ENCODE measurements around the gene CCRL2.
"Not testable (repeated sequence)": the region's sequence is repeated elsewhere in the genome, so short reads cannot be mapped to it uniquely, and the experiment has no call there.

CCRL2 gene

GRCh38 chr3:46405301-46406019 is 1.6 kb upstream of the CCRL2 start:
- DNase-seq: no peak

- no peak for DNase-seq
Observed at GRCh38 chr3:46406443-46406787, 644 bp upstream of the CCRL2 start.

GRCh38 chr3:46407970-46408369 is 911 bp downstream of the CCRL2 start:
- DNase-seq: no peak

GRCh38 chr3:46408853-46409252 is 1.8 kb downstream of the CCRL2 start:
- DNase-seq: no peak

DNA sequence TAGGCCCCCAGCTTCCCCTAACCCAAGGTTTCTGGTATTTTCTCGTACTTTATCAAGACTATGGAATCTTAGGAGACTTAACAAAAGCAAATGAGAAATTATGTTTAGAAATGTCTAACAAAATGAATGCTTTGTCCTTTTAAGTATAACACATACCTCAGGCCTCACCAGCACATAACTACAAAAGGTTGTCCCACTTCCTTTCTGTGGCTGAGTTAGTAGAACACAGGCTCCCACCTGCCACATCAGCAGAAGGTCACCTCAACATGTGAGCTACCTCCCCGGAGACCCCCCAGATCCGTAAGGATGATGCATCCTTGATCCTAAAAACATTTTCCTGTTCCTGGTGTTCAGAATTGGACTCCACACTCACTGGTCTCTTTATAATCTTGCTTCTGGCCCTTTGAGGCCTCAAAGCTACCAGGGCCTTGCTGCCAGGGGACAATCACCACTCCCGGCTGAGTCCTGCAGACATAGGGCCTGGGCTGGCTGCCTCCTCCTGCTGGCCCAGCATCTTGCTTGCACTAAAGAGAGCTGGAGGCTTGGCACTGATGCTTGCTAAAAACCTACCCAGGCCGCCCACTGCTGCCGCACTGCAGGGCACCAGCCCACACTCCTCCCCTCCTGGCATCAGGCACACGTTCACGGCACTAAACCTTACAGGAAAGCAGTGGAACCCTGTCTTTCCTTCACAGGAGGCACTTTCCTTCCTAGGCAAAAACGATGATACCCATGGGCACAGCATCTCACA is 2.9 kb downstream of the CCRL2 start:
- no peak for DNase-seq

DNA sequence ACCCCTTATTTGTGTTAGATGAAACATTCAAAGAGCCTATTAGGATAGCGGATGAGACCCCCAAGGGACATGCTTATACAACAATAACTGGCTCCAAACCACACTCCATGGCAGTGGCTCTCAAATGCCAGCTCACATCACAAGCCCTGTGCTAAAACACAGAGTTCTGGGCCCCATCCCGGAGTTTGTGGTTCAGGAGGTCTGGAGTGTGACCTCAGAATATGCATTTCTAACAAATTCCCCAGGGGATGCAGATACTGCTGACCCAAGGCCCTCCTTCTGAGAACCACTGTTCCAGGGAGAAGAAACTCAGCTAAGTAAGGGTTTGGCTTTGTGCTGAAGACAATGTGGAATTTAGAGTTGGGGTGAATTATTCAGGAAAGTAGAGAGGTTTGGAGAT is 3.6 kb downstream of the CCRL2 start:
- DNase-seq: no peak

GRCh38 chr3:46411271-46411670 is 4.2 kb downstream of the CCRL2 start:
- no peak for DNase-seq

GRCh38 chr3:46412786-46413298 is 5.8 kb downstream of the CCRL2 start:
- DNase-seq: no peak

- no peak for DNase-seq
Observed at GRCh38 chr3:46413951-46414350, 6.9 kb downstream of the CCRL2 start.

GRCh38 chr3:46414739-46415138 is 7.7 kb downstream of the CCRL2 start:
- DNase-seq: no peak

GRCh38 chr3:46416125-46416810 is 9.2 kb downstream of the CCRL2 start:
- DNase-seq: no peak

DNA sequence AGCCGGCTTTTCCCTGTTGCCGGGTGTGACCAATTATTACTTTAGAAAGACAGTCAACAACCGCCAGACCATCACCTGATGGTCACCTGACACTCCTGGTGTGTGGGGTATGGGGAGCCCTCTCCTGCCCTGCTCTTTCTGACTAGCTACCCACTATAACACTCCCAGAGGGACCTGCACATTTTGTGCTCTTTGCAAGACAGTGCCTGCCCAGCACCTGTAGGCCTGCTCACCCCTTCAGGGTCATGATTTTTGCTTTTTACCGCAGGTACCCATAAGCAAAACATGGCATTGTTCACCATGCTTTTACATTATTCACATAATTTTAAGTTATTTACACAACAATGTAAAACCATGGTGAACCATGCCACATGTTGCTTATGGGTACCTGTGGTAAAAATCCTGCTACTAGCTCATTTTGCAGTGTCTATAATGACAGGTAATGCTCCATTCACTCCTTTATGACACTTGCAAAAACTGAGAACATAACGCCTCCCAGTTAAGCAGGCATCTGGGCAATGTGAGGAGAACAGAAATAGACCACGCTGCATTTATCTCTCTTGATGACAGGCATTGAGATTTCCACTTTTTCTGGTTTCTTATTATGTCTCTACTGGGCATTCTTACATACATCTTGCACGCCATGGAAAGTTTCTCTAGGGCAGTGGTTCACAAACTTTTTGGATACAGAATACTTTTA is 9.9 kb downstream of the CCRL2 start:
- no peak for DNase-seq

- no peak for DNase-seq
Observed at GRCh38 chr3:46417841-46418611, 11.0 kb downstream of the CCRL2 start.

GRCh38 chr3:46419816-46420215 is 12.8 kb downstream of the CCRL2 start:
- no peak for DNase-seq

GRCh38 chr3:46420931-46421330 is 13.9 kb downstream of the CCRL2 start:
- no peak for DNase-seq

GRCh38 chr3:46422617-46423016 is 15.6 kb downstream of the CCRL2 start:
- no peak for DNase-seq

- DNase-seq: no peak
Observed at GRCh38 chr3:46423588-46423987, 16.5 kb downstream of the CCRL2 start.

- not testable (repeated sequence) for DNase-seq
Observed at GRCh38 chr3:46426476-46426875, 19.4 kb downstream of the CCRL2 start.

- DNase-seq: not testable (repeated sequence)
Observed at GRCh38 chr3:46427404-46427803, 20.3 kb downstream of the CCRL2 start.

DNA sequence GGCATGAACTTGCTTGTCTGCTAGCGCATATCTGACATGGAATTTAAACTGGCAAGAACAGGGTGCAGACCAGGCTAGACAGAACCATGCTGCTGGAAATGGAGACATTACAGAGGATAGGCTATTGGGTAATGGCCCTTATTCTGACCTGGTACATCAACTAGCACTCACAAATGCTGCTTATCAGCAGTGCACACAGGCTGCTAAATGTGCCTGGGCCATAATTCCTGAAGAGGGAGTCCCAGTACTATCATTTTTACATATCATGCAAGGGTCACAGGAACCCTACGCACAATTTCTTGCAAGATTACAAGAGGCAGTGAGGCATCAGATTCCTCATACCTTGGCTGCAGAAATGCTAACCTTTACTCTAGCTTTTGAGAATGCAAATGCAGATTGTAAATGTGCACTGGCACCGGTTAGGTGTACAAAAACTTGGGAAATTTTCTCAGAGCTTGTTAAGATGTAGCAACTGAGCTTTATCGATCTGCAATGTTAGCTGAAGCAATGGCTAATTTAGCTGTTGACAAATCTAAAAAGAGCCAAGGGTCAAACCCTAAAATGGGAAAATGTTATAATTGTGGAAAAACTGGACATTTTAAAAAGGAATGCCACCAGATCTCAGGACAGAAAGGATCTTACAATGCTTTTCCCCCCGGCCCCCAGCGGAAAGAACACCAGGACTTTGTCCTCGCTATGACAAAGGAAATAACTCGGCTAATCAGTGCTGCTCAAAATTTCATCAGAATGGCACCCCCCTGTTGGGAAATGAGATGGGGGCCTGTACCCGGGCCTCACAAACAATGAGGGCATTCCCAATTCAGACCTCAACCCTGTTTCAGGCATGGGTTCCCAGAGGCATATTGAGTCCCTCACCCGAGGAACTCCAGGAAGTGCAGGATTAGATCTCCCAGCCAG is 21.1 kb downstream of the CCRL2 start:
- DNase-seq: no peak

GRCh38 chr3:46429250-46429649 is 22.2 kb downstream of the CCRL2 start:
- no peak for DNase-seq
